ENCODE measurements around the gene TIMP4. TPM values are rescaled to one million over a fixed set of nuclear protein-coding genes. Genes with fewer than 3 reads are reported as not detected.

Gene TIMP4
- polyA plus RNA-seq, 1 of the 3 experiments (the other 2 are of a cell fraction): not detected

DNA sequence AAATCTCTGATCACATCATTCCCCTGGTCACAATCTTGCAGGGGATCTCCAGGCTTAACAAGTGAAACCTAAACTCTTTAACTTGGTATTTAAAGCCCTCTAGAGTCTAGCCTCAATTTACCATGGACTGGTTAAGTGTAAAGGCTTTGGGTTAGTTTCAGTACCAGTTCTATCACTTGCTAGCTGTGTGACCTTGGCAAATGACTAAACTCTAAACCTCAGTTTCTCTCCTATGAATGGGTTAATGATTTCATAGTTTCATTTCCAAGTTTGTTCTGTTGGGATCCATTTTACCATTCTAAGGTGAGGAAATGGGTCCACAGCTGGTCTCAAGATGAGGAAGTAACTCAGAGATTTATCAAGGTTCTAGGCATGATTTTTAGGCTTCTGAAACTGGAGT is 38.8 kb upstream of the TIMP4 start:
- ChIA-PET POLR2A (no interaction called here), CTCF (interaction anchor here (1.0 to 2.7 kb wide), 3 partner anchors 13 to 59 kb away, joined by 3 to 10 read pairs (median 4); no protein-coding TSS in a partner anchor)
- TF ChIP-seq MXI1 (IDR thresholded peaks at IDR 0.05; ENCODE audit: low read depth, low read length): no peak
- TF ChIP-seq SMC3 (IDR thresholded peaks at IDR 0.05; ENCODE audit: low read depth, low read length): no peak
- no peak for TF ChIP-seq RFX5 (IDR thresholded peaks at IDR 0.05; ENCODE audit: low read length)
- TF ChIP-seq, protein P1, sequence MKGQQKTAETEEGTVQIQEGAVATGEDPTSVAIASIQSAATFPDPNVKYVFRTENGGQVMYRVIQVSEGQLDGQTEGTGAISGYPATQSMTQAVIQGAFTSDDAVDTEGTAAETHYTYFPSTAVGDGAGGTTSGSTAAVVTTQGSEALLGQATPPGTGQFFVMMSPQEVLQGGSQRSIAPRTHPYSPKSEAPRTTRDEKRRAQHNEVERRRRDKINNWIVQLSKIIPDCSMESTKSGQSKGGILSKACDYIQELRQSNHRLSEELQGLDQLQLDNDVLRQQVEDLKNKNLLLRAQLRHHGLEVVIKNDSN (IDR thresholded peaks at IDR 0.05; ENCODE audit: borderline replicate concordance, low read depth): no peak
- TF ChIP-seq RAD21 (IDR thresholded peaks at IDR 0.05; ENCODE audit: low read length): no peak
- TF ChIP-seq MEF2A (IDR thresholded peaks at IDR 0.05; ENCODE audit: borderline replicate concordance, low read depth): no peak
- TF ChIP-seq SIN3A (IDR thresholded peaks at IDR 0.05; ENCODE audit: borderline replicate concordance, low read depth, low read length): no peak
- TF ChIP-seq CHD2 (IDR thresholded peaks at IDR 0.05; ENCODE audit: low read length, partially characterized antibody): no peak
- TF ChIP-seq, protein P2, sequence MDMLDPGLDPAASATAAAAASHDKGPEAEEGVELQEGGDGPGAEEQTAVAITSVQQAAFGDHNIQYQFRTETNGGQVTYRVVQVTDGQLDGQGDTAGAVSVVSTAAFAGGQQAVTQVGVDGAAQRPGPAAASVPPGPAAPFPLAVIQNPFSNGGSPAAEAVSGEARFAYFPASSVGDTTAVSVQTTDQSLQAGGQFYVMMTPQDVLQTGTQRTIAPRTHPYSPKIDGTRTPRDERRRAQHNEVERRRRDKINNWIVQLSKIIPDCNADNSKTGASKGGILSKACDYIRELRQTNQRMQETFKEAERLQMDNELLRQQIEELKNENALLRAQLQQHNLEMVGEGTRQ (IDR thresholded peaks at IDR 0.05; ENCODE audit: borderline replicate concordance, low read depth, low read length): no peak
- no peak for TF ChIP-seq EP300 (IDR thresholded peaks at IDR 0.05; ENCODE audit: borderline replicate concordance in 1 of 2, low read depth in 1 of 2, low read length in 1 of 2)
- no peak for TF ChIP-seq TAF1 (IDR thresholded peaks at IDR 0.05; ENCODE audit: borderline replicate concordance, low read depth, low read length)
- TF ChIP-seq YY1 (IDR thresholded peaks at IDR 0.05; ENCODE audit: low read depth): no peak
- TF ChIP-seq, protein P3, sequence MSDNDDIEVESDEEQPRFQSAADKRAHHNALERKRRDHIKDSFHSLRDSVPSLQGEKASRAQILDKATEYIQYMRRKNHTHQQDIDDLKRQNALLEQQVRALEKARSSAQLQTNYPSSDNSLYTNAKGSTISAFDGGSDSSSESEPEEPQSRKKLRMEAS (IDR thresholded peaks at IDR 0.05; ENCODE audit: low read depth): no peak
- no peak for TF ChIP-seq NRF1 (IDR thresholded peaks at IDR 0.05; ENCODE audit: low read depth, low read length)
- no peak for TF ChIP-seq RXRA (IDR thresholded peaks at IDR 0.05; ENCODE audit: borderline replicate concordance, low read depth)
- TF ChIP-seq EZH2phosphoT487 (IDR thresholded peaks at IDR 0.05; ENCODE audit: borderline replicate concordance, low read depth): no peak
- TF ChIP-seq RCOR1 (IDR thresholded peaks at IDR 0.05; ENCODE audit: low read length): no peak
- TF ChIP-seq, protein P4, sequence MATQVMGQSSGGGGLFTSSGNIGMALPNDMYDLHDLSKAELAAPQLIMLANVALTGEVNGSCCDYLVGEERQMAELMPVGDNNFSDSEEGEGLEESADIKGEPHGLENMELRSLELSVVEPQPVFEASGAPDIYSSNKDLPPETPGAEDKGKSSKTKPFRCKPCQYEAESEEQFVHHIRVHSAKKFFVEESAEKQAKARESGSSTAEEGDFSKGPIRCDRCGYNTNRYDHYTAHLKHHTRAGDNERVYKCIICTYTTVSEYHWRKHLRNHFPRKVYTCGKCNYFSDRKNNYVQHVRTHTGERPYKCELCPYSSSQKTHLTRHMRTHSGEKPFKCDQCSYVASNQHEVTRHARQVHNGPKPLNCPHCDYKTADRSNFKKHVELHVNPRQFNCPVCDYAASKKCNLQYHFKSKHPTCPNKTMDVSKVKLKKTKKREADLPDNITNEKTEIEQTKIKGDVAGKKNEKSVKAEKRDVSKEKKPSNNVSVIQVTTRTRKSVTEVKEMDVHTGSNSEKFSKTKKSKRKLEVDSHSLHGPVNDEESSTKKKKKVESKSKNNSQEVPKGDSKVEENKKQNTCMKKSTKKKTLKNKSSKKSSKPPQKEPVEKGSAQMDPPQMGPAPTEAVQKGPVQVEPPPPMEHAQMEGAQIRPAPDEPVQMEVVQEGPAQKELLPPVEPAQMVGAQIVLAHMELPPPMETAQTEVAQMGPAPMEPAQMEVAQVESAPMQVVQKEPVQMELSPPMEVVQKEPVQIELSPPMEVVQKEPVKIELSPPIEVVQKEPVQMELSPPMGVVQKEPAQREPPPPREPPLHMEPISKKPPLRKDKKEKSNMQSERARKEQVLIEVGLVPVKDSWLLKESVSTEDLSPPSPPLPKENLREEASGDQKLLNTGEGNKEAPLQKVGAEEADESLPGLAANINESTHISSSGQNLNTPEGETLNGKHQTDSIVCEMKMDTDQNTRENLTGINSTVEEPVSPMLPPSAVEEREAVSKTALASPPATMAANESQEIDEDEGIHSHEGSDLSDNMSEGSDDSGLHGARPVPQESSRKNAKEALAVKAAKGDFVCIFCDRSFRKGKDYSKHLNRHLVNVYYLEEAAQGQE (IDR thresholded peaks at IDR 0.05; ENCODE audit: low read depth, low read length): no peak

More for the DNA sequence above, 38.8 kb upstream of the TIMP4 start:
- no peak overlapping the region for H3K9ac ChIP-seq
- no peak overlapping the region for H3K4me2 ChIP-seq
- no peaks in the 10 kb centered on the region for H3K36me3 ChIP-seq (replicated peaks in 1 of 2; ENCODE audit: control insufficient read depth in 1 of 2, insufficient read depth in 2 of 2, low read length in 1 of 2)
- no peaks in the 10 kb centered on the region for H4K20me1 ChIP-seq (ENCODE audit: insufficient read depth)
- H3F3A ChIP-seq (replicated peaks; ENCODE audit: insufficient read depth): peaks cover 17% of the 10 kb centered on the region
- H3K79me2 ChIP-seq (ENCODE audit: insufficient read depth): no peaks in the 10 kb centered on the region
- DNase-seq: no peak
- H2AFZ ChIP-seq (ENCODE audit: low read depth): no peak overlapping the region
- H3K27ac ChIP-seq (ENCODE audit: low read depth in 2 of 2, low read length in 1 of 2): no peak overlapping the region
- H3K27me3 ChIP-seq (ENCODE audit: insufficient read depth): no peaks in the 10 kb centered on the region
- H3K4me1 ChIP-seq (ENCODE audit: control insufficient read depth in 1 of 2, insufficient read depth in 2 of 2, low read depth in 1 of 2, low read length in 1 of 2): peaks cover 0 to 19% of the 10 kb centered on the region in 2 experiments
- no peaks in the 10 kb centered on the region for H3K9me2 ChIP-seq
- no peaks in the 10 kb centered on the region for H3K9me3 ChIP-seq
- H3K4me3 ChIP-seq (ENCODE audit: low read depth in 2 of 2, low read length in 1 of 2): no peak overlapping the region

Data from SK-N-SH (cell line).